ENCODE measurements around the gene SLC16A13. TPM values are rescaled to one million over a fixed set of nuclear protein-coding genes. Genes with fewer than 3 reads are reported as not detected.

Gene SLC16A13
- total RNA-seq, 4 donors from 2014 or later = 0.58 to 0.81 (median 0.72) TPM; not detected in 1

GRCh38 chr17:7070712-7071111 is 34.9 kb downstream of the SLC16A13 start:
- ATAC-seq = no peak
- 70 to 75% methylated on average over 1 to 2 of the region's 3 CpGs for WGBS, 2 donors (ENCODE audit: low coverage in 1 of 2)
- H3K27ac ChIP-seq = no peak overlapping the region
- TF ChIP-seq POLR2A (IDR thresholded peaks at IDR 0.05) (no peak), POLR2AphosphoS5 (IDR thresholded peaks at IDR 0.05) (no peak), EP300 (IDR thresholded peaks at IDR 0.05) (no peak), CTCF (IDR thresholded peaks at IDR 0.05) (no peak)
- peaks cover 20% of the 10 kb centered on the region for H3K27me3 ChIP-seq
- H3K4me1 ChIP-seq = no peaks in the 10 kb centered on the region
- H3K4me3 ChIP-seq = no peak overlapping the region
- H3K9me3 ChIP-seq = peaks cover 0 to 22% (median 0%) of the 10 kb centered on the region in 3 donors
- H3K36me3 ChIP-seq = no peaks in the 10 kb centered on the region

GRCh38 chr17:7072406-7072805 is 36.6 kb downstream of the SLC16A13 start:
- Histone ChIP-seq H3K4me1 (no peaks in the 10 kb centered on the region), H3K4me3 (no peak overlapping the region), H3K27ac (no peak overlapping the region), H3K36me3 (no peaks in the 10 kb centered on the region), H3K9me3 (peaks cover 0 to 18% (median 0%) of the 10 kb centered on the region in 3 donors), H3K27me3 (peaks cover 26% of the 10 kb centered on the region)
- no peak for TF ChIP-seq CTCF (IDR thresholded peaks at IDR 0.05)
- no peak for TF ChIP-seq POLR2A (IDR thresholded peaks at IDR 0.05)
- TF ChIP-seq POLR2AphosphoS5 (IDR thresholded peaks at IDR 0.05) = no peak
- no peak for TF ChIP-seq EP300 (IDR thresholded peaks at IDR 0.05)
- no peak for ATAC-seq
- WGBS, 2 donors (ENCODE audit: low coverage in 1 of 2) = 89% methylated on average over 1 of the region's 2 CpGs; no CpG with 5 or more reads in 1 of the 2 donors

- no peak overlapping the region for H3K27ac ChIP-seq
- no peak overlapping the region for H3K4me3 ChIP-seq
- ATAC-seq = no peak
- TF ChIP-seq CTCF (IDR thresholded peaks at IDR 0.05) (no peak), EP300 (IDR thresholded peaks at IDR 0.05) (no peak), POLR2AphosphoS5 (IDR thresholded peaks at IDR 0.05) (no peak), POLR2A (IDR thresholded peaks at IDR 0.05) (no peak)
- peaks cover 0 to 1% (median 0%) of the 10 kb centered on the region in 3 donors for H3K4me1 ChIP-seq
- WGBS, 2 donors (ENCODE audit: low coverage in 1 of 2) = 84% methylated on average over 8 of the region's 14 CpGs; no CpG with 5 or more reads in 1 of the 2 donors
- peaks cover 18% of the 10 kb centered on the region for H3K27me3 ChIP-seq
- H3K36me3 ChIP-seq = no peaks in the 10 kb centered on the region
- no peaks in the 10 kb centered on the region for H3K9me3 ChIP-seq
Measured at GRCh38 chr17:7074931-7075330, 39.1 kb downstream of the SLC16A13 start.

- no peak overlapping the region for H3K4me3 ChIP-seq
- no peaks in the 10 kb centered on the region for H3K9me3 ChIP-seq
- TF ChIP-seq CTCF (IDR thresholded peaks at IDR 0.05) (no peak), POLR2AphosphoS5 (IDR thresholded peaks at IDR 0.05) (no peak), EP300 (IDR thresholded peaks at IDR 0.05) (no peak), POLR2A (IDR thresholded peaks at IDR 0.05) (no peak)
- WGBS, 2 donors (ENCODE audit: low coverage in 1 of 2) = 68% methylated on average over 7 of the region's 7 CpGs; no CpG with 5 or more reads in 1 of the 2 donors
- H3K36me3 ChIP-seq = no peaks in the 10 kb centered on the region
- peaks cover 0 to 20% (median 0%) of the 10 kb centered on the region in 3 donors for H3K4me1 ChIP-seq
- peaks cover 16% of the 10 kb centered on the region for H3K27me3 ChIP-seq
- no peak overlapping the region for H3K27ac ChIP-seq
- no peak for ATAC-seq
Measured at GRCh38 chr17:7077911-7078546, 42.2 kb downstream of the SLC16A13 start.

- Histone ChIP-seq H3K27ac (no peak overlapping the region), H3K27me3 (peaks cover 16% of the 10 kb centered on the region), H3K4me1 (peaks cover 0 to 20% (median 0%) of the 10 kb centered on the region in 3 donors), H3K4me3 (peak overlapping the region in 1 of 2 donors; percentile 30), H3K9me3 (no peaks in the 10 kb centered on the region), H3K36me3 (no peaks in the 10 kb centered on the region)
- ATAC-seq = no peak
- TF ChIP-seq POLR2A (IDR thresholded peaks at IDR 0.05) = no peak
- no peak for TF ChIP-seq CTCF (IDR thresholded peaks at IDR 0.05)
- WGBS, 2 donors (ENCODE audit: low coverage in 1 of 2) = 68 to 94% methylated on average over 9 to 10 of the region's 10 CpGs
Measured at GRCh38 chr17:7078711-7079110, 42.9 kb downstream of the SLC16A13 start.

Data from gastroesophageal sphincter (tissue), 4 donors.